Neural progenitor cell (in vitro differentiated cells): ENCODE data around the gene DNAJC15.

Source experiments
- CTCF ChIP-seq: fragments of 200-600 bp; sonication (generic); IDR thresholded peaks from 2 replicates; pipeline ENCODE4 v1.5.1; 2017; ENCODE audit warnings: antibody characterized with exemption, mild to moderate bottlenecking
- EZH2 ChIP-seq: fragments of 200-600 bp; sonication (generic); IDR thresholded peaks from 2 replicates; pipeline ENCODE4 v1.6.1; 2017; ENCODE audit warnings: antibody characterized with exemption, mild to moderate bottlenecking, moderate library complexity
- EZH2phosphoT487 ChIP-seq: fragments of 200-600 bp; sonication (generic); IDR thresholded peaks from 2 replicates; pipeline ENCODE4 v1.6.1; 2017; ENCODE audit warnings: antibody characterized with exemption

- no peak for TF ChIP-seq CTCF
- TF ChIP-seq EZH2 = peak; percentile 57
- TF ChIP-seq EZH2phosphoT487 = peak; percentile 39
Observed at GRCh38 chr13:42991898-42992763, 31.3 kb upstream of the DNAJC15 start, which contains the start of gene EPSTI1.
